SK-N-SH (cell line): ENCODE measurements around the gene FANCI.

Experiments
- EP300 ChIP-seq, 2 experiments: IDR thresholded peaks; 2 replicates each; pipeline versions ENCODE4 v1.4.0 to v1.6.1; 2012; ENCODE audit warnings: borderline replicate concordance in 1 of 2, low read depth in 1 of 2, low read length in 1 of 2
- JUND ChIP-seq: IDR thresholded peaks from 2 replicates; pipeline ENCODE4 v1.4.0; 2012
- POLR2AphosphoS5 ChIP-seq: IDR thresholded peaks from 2 replicates; pipeline ENCODE4 v1.6.1; 2012; ENCODE audit warnings: low read depth, low read length
- TAF1 ChIP-seq: IDR thresholded peaks from 2 replicates; pipeline ENCODE4 v1.6.1; 2012; ENCODE audit warnings: low read depth, mild to moderate bottlenecking, low read length, moderate library complexity, borderline replicate concordance
- TCF12 ChIP-seq: IDR thresholded peaks from 2 replicates; pipeline ENCODE4 v1.4.0; 2012
- TF ChIP-seq, protein P1 (sequence below): fragments of 200-600 bp; sonication (generic); IDR thresholded peaks from 2 replicates; pipeline ENCODE4 v1.6.1; 2017; ENCODE audit warnings: antibody characterized with exemption, mild to moderate bottlenecking, moderate library complexity
- TF ChIP-seq, protein P2 (sequence below): IDR thresholded peaks from 2 replicates; pipeline ENCODE4 v1.4.0; 2012; ENCODE audit warnings: low read depth

DNA sequence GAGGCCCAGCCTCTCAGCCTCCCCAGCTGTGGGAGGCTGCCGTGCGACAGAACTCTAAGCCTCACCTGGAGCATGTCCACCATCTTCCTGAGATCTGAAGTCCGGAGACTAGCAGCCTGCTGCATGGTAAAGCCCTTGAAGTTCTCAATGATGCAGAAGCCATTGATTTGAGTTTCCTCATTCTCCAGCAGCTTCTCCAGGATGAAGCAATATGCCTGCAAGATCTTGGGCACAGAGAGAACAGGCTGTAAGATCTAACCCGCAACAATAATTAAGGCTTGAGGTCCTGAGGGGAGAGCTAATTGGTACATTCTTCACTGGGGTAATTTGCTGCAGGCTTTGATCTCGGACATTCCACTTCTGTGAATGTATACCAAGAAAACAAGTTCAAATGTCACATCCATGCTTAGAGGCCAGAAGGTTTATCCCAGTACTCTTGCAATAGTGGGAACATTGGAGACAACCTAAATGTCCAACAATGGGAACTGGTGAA is 32.1 kb upstream of the FANCI start:
- TF ChIP-seq, protein P1, sequence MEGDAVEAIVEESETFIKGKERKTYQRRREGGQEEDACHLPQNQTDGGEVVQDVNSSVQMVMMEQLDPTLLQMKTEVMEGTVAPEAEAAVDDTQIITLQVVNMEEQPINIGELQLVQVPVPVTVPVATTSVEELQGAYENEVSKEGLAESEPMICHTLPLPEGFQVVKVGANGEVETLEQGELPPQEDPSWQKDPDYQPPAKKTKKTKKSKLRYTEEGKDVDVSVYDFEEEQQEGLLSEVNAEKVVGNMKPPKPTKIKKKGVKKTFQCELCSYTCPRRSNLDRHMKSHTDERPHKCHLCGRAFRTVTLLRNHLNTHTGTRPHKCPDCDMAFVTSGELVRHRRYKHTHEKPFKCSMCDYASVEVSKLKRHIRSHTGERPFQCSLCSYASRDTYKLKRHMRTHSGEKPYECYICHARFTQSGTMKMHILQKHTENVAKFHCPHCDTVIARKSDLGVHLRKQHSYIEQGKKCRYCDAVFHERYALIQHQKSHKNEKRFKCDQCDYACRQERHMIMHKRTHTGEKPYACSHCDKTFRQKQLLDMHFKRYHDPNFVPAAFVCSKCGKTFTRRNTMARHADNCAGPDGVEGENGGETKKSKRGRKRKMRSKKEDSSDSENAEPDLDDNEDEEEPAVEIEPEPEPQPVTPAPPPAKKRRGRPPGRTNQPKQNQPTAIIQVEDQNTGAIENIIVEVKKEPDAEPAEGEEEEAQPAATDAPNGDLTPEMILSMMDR = no peak
- no peak for TF ChIP-seq EP300 (IDR thresholded peaks at IDR 0.05; ENCODE audit: borderline replicate concordance in 1 of 2, low read depth in 1 of 2, low read length in 1 of 2)
- TF ChIP-seq, protein P2, sequence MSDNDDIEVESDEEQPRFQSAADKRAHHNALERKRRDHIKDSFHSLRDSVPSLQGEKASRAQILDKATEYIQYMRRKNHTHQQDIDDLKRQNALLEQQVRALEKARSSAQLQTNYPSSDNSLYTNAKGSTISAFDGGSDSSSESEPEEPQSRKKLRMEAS = no peak
- no peak for TF ChIP-seq POLR2AphosphoS5
- no peak for TF ChIP-seq TAF1
- no peak for TF ChIP-seq TCF12
- TF ChIP-seq JUND = no peak
